GM19043 (cell line): ENCODE data around the gene KANK2.

Experiments
- ATAC-seq: cut with Tn5 transposase; IDR thresholded peaks from one replicate; pipeline ENCODE4 v1.9.1; 2021; ENCODE audit warnings: low read depth; ENCODE audit not compliant: unreplicated experiment

KANK2 gene

DNA sequence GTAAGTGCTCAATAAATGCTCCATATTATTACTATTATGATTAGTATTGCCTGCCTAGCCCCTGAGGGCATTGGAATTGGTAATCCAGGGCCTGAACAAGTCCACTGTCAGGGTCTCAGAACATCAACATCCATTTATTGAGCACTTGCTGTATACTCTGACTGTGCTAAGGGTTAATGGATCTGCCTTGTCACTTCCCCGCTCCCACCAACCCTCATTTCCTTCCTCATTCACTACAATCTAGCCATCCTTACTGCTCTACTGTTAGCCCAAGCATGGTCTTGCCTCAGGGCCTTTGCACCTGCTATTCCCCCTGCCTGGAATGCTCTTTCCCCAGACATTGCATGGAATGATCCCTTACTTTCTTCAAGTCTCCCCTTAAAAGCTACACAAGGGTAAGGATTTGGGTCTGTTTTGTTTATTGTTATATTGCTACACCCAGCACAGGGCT is 29.4 kb upstream of the KANK2 start:
- ATAC-seq, result no peak

DNA sequence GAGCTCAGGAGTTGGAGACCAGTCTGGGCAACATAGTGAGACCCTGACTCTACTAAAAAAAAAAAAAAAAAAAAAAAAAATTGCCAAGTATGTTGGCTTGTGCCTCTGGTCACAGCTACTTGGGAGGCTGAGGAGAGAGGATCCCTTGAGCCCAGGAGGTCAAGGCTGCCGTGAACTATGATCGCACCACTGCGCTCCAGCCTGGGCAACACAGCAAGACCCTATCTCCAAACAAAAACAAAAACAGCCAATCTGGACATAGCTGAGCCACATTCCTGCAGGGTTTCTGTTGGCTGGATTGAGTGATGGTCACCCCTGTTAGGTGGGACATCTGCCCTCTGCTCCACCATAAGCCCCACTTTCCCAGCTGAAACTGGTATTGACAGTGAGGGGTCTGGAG is 28.5 kb upstream of the KANK2 start:
- no peak for ATAC-seq

DNA sequence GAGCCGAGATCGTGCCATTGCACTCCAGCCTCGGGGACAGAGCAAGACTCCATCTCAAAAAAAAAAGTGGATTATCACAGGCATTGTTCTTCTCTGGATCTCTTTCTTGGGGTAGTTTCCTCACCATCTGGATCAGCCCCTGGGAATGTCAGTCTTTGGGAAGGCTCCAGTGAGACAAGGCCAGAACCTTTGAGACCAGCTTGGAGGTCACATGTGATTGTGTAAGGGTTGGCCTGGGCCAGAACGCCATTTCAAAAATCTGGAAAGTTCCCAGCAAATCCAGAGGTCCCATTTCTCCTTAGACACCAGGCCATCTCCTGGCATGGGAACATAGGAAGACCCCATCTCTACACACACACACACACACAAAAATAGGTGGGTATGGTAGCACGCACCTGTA is 27.8 kb upstream of the KANK2 start:
- no peak for ATAC-seq

DNA sequence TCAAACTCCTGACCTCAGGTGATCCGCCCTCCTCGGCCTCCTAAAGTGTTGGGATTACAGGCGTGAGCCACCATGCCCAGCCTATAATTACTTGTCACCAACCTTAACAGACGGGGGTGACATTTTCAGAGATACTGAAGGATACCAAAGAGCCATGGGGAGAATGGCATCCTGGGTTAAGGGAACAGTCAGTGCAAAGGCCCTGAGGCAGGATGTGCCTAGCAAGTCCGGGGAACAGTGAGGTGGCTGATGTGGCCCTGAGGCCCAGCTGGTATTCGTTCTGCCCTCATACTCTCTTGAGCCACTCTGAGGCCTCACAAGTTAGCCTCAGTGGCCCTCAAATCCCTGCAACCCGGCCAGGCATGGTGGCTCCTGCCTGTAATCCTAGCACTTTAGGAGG is 27.1 kb upstream of the KANK2 start:
- no peak for ATAC-seq

DNA sequence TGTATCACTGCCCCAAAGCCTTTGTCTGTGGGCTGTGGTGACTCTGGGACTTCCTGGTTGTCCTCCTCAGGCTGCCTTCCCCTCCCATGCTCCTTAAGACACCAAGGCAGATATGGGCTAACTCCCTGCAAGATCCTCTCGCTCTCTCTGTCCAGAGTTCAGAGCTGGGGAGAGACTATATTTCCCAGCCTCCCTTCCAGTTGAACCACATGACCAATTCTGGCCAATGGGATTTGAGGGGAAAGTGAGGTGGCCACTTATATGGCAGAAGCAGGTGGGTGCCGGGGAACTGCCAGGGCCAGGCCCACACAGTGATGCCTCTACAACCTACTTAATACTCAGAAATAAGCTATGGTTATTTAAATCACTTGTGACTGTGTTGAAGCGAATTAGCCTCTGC is 25.9 kb upstream of the KANK2 start:
- ATAC-seq, result no peak

DNA sequence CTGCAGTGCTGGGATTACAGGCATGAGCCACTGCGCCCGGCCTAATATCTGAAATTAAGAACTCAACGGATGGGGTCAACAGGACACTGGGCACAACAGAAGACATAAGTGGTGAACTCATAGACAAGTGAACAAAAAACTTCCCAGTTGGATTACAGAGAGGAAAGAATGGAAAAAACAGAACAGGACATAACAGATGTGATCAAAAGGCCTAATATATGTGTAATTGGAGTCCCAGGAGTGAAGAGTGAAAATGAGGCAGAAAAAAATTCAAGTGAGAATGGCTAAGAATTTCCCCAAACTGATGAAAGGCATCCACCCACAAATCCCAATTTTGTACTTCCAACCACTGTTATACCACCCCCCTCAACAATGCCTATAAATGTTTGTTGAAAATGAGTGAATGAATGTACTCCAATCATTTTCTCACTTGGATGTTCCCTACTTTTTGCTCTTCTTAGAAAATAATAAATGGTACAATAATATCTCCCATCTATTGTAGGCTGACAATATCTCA is 23.8 kb upstream of the KANK2 start:
- ATAC-seq, result no peak

DNA sequence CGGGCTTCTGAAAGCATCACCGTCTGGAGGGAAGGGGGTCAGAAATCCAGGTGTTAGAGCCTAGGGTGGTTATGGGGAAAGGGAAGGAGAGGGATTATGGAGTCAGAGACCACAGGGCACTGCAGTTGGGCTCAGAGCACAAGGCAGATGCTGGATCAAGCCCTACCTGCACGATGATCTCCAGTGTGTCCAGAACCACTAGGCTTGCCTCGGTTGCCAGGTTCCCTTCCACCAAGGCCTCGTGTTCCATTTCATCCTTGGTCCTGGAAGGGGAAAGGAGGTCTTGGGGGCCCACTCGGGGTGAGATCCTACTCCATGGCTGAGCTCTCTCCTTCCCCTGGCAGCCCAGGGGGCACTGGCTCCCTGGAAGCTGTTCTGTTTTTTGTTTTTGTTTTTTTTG is 17.0 kb upstream of the KANK2 start:
- ATAC-seq, result no peak

DNA sequence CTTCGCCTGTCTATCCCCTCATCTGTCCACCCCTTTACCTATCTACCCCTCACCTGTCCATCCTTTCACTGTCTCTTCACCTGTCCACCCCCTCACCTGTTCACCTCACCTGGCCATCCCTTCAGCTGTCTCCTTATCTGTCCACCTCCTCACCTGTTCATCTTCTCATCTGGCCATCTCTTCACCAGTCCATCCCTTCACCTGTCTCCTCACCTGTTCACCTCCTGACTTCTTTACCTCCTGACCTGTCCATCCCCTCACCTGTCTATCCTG is 13.2 kb upstream of the KANK2 start:
- no peak for ATAC-seq

DNA sequence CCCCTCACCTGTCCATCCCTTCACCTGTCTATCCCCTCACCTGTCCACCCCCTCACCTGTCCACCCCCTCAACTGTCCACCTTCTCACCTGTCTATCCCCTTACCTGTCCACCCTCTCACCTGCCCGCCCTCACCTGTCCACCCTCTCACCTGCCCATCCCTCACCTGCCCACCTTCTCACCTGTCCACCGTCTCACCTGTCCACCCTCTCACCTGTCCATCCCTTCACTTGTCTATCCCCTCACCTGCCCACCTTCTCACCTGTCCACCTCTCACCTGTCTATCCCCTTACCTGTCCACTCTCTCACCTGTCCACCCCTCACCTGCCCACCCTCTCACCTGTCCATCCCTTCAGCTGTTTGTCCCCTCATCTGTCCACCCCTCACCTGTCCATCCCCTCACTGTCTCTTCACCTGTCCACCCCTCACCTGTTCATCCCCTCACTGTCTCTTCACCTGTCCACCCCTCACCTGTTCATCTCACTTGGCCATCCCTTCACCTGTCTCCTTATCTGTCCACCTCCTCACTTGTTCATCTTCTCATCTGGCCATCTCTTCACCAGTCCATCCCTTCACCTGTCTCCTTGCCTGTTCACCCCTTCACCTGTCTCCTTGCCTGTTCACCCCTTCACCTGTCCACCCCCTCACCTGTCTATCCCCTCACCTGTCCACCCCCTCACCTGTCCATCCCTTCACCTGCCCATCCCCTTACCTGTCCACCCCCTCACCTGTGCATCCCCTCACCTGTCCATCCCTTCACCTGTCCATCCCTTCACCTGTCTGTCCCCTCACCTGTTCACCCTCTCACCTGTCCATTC is 12.7 kb upstream of the KANK2 start:
- no peak for ATAC-seq

DNA sequence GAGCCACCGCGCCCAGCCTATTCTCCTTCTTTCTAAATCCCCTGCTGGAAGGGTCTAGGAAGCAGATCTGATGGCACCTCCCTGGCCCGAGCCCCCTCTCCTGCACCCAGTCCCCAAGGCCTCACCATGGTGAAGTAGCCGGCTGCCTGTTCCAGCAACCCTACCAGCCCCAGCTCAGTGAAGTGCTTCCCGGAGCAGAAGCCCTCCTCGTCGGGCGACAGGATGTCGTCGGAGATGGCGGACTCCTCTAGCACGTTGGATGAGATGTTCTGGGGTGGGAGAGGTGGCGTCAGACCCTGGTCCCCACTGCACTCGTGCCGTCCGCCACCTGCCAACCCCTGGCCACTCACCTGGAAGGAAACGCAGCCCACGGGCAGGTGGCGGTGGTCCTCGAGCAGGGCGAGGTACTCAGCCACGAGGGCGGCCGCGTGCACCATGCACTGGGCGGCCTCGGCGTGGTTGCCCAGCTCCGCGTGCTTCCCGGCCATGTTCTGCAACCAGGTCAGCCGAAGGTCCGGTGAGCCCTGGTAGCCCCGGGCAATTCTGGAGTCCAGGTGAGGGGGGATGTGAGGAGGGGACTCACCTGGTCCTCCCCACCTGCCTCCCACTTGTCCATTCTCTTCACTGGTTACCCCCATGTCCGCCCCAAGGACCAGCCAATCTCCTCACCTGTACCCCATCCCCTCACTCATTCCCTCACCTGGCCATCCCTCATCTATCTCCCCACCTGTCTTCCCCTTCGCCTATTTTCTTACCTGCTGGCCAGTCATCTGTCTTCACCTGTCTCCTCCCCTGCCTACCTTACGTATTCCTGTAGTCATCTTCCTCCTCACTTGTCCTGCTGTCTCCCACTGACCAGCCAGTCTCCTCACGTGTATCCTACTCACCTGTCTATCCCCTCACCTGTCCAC is 11.5 kb upstream of the KANK2 start:
- ATAC-seq, result no peak

DNA sequence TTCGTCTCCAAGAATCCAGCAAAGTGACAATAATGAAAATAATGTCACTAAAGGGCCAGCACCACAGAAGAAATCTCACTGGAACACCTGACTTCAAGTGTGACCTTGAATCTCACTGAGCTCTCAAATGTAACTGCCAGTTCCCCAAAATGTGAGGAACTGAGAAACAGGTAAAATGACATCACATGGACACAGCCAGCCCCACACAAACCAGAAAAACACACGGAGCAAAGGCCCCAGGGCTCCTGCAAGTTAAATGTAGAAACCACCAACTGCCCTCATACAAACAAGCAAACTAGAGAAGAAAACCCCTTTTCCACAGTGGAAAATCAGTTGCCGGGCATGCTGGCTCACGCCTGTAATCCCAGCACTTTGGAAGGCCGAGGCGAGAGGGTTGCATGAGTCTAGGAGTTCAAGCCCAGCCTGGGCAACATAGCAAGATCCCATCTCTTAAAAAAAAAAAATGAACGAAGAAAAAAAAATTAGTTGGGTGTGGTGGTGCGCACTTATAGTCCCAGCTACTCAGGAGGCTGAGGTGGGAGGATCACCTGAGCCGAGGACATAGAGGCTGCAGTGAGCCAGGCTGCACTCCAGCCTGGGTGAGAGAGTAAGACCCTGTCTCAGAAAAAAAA is 8.7 kb upstream of the KANK2 start:
- no peak for ATAC-seq

DNA sequence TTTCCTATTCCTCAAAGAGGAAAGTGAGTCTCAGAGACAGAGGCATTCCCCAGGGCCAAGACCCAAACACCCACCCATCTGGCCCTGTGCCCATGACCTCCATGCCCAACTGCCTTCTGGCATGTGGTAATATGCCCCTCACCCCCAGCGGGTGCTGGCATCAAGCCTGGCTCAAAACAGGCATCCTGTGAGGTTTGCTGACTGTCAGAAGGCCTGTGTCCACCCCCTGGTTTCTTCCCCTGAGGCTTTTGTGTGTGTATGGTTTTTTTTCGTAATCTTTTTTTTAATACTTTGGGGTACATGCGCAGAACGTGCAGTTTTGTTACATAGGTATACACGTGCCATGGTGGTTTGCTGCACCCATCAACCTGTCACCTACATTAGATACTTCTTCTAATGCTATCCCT is 7.6 kb upstream of the KANK2 start:
- ATAC-seq, result no peak

DNA sequence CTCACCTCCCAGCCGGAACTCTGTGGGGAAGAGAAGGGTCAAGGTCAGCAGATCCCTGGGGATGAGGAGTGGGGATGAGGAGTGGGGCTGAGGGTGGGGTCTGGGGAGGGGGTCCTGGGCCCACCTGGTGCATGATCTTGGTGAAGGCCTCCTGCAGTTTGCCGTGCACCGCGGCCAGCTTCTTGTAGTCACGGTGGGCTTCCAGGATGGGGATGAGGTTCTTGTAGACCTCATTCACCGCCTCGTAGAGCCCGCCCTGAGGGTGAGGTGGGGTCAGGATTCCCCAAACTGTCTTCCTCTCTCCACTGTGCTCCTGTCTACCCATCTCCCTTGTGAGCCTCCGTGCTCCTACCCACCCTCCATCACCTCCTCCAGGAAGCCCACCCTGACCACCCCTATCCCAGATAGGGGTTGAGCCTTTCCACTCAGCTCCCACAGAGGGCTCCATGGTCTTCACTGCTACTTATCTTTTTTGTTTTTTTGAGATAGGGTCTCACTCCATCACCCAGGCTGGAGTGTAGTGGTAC is 6.8 kb upstream of the KANK2 start:
- ATAC-seq, result no peak

DNA sequence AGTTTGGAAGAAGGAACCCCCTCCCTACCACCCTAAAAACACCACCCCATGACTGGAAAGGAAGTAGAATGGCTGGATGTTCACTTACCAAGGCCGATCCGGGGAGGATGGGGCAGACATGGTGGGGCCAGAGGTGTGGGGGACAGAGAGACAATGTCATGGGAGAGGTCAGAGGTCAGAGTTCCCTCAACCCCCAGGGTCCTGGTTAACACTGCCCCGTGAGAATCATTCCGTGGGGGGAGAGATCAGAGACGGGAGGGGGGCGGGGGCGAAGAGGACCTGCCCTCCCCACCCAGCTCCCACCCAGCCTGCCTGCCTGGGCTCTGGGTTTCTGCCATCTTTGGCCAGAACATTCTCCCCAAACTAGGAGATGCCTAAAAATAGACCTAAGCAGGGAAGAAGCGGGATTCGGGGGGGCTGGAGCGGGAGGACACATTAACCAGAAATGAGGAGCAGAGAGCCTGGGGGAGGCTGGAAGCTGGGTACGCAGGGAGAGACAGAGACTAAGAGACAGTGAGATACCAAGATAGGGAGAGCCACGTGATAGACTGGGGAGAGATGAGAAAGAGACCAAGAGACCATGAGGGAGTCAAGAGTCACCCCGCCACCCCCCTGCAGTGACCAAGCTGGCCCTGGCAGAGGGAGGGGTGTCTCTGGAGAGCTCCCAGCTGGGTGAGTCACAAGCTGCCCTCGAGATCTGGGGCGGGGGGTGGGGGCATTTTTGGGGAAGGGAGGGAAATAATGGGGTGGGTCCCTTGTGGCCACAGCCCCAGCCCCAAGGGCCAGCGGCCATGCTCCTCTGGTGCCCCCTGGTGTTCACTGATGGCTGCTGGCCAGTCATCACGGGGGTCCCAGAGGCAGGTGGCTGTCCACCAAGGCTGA is 6.1 kb upstream of the KANK2 start:
- no peak for ATAC-seq

DNA sequence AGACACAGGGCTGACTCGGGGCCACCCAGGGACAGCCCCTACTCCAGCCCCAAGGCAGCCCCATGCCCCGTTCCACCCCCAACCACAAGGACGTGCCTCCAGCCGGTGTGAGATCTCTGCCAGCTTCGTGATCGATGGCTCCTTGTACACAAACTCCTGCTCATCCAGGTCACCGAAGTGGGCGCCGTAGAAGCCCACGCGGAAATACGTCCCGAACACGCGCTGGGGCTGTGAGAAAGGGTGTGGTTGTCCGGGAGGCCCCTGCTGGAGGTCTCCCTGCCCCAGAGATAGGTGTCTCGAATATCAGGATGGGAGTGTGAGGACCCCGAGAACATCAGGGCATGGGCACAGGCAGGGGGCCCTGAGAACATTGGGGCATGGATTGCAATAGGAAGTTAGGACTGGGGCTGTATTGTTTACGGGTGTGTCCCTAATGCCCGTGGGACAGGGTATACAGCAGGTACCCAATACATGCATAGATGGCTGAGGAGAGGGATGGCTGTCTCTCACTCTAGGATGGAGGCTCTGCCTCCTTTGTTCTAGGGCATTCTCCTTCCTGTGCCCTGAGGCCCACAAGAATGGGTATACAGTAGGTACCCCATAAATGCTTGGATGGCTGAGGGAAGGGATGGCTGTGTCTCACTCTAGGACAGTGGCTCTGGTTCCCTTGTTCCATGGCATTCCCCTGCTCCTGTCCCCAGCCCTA is 5.3 kb upstream of the KANK2 start:
- ATAC-seq, result no peak

DNA sequence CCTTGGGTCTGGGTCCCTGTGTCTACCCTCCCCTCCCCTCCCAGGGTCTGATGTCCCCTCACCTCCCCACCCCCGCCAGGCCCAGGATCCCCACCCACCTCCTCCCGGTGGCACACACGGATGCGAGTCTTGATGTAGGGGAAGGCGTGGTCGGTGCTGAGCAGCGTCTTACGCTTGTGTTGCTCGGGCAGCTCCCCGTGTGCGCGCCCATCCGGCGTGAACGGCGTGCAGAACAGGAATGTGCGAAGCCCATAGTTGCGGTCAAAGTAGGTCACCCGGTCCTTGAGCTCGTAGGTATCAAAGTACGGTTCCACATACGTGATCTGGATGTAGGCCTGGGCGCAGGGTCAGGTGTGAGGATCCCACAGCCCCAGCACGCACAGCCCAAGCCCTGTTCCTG is 4.4 kb upstream of the KANK2 start:
- ATAC-seq, result no peak

DNA sequence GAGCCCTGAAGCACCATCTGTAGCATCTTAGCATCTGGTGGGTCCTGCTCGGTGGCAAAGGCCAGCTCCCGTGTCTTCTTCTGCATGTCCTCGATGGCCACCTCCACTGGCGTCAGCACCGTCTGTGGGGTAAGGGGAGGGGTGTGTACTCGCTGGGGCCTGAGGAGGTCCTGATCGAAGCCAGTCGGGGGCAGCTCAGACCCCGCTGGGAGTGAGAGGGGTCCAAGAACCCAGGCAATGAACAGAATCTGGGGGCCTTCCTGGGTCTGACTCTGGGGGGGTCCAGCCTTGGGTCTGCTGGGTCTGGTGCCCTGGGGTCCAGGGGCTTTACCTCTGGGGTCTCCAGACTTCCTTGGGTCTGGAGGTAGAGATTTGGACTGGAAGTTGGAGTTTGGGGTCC is 3.6 kb upstream of the KANK2 start:
- ATAC-seq, result no peak

DNA sequence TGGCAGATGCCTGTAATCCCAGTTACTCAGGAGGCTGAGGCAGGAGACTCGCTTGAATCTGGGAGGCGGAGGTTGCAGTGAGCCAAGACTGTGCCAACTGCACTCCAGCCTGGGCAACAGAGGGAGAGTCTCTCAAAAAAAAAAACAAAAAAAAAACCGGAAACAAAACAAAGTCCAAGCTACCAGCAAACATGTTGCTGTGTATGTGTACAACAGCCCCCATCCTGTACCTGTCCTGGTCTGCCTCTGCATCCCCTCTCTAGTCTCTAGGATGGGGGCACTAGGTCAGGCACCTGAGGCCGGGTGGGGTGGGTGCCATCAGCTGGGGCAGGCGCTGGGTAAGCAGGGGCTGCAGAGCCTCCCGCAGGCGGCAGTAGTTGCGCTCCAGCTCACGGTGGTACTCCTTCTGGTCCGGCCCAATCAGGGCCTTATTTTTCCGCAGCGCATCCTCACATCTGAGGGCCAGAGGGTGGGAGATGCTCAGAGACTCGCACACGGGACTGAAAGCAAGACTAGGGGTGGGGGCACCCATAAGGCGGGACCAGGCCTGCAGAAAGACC is 2.8 kb upstream of the KANK2 start:
- no peak for ATAC-seq

DNA sequence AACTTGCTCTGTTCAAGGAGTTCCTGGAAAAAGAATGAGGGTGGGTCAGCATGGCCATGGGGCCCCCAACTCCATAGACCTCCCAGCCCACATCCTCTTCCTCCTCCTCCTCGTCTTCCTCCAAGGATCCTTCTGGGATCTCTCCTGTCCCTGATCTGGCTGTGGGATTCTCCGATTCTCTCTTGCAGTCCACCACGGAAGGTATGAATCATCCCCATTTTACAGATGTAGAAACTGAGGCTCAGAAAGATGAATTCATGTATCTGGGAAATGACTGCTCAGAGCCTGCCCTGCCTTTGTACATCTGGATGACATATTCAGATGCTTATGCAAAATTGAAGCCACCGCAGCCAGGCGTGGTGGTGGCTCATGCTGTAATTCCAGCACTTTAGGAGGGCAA is 2.2 kb upstream of the KANK2 start:
- no peak for ATAC-seq
